IMR-90 (cell line): ENCODE data around the gene TSC22D4. TPM values are rescaled to one million over a fixed set of nuclear protein-coding genes. Genes with fewer than 3 reads are reported as not detected.

Experiments
- ATAC-seq: fragments of 200-7000 bp; cut with Tn5 transposase; 2 replicates; pipeline ENCODE4 v1.9.1; 2020; ENCODE audit warnings: low read depth, mild to moderate bottlenecking, moderate library complexity
- BruUV-seq: library from RNA; stranded (reverse); fragments of 400-500 nt; replicated peaks from 2 replicates; lab custom pipeline; 2021; lab: Mats Ljungman, UMichigan
- CTCF ChIA-PET: fragments of 300-600 bp; formaldehyde crosslinking; extraction: SDS; loops from one replicate; lab custom pipeline; 2021; ENCODE audit warnings: antibody characterized with exemption; lab: Yijun Ruan, JAX
- POLR2A ChIA-PET: fragments of 300-600 bp; sonication (Branson Sonifier 250); formaldehyde crosslinking; loops from one replicate; lab custom pipeline; 2022; ENCODE audit warnings: antibody characterized with exemption; ENCODE audit not compliant: unreplicated experiment; lab: Charles Lee
- DNase-seq: peaks from one replicate; pipeline ENCODE4 v3.0.0; 2013
- H2AFZ ChIP-seq: replicated peaks from 2 replicates; pipeline ENCODE3; 2013; ENCODE audit warnings: low read length, mild to moderate bottlenecking; ENCODE audit not compliant: poor library complexity
- H2AK5ac ChIP-seq: 2 replicates; pipeline ENCODE4 v1.6.1; 2013; ENCODE audit warnings: low read depth, low read length, inconsistent platforms
- H2AK9ac ChIP-seq: replicated peaks from 2 replicates; pipeline ENCODE3; 2013; ENCODE audit warnings: mild to moderate bottlenecking, low read depth, low read length, moderate library complexity; ENCODE audit not compliant: poor library complexity
- H2BK120ac ChIP-seq: 2 replicates; pipeline ENCODE4 v1.6.1; 2013; ENCODE audit warnings: low read depth, low read length, inconsistent platforms
- H2BK15ac ChIP-seq: 3 replicates; pipeline ENCODE4 v1.6.1; 2013; ENCODE audit warnings: low read depth, low read length, inconsistent platforms
- H2BK20ac ChIP-seq: 2 replicates; pipeline ENCODE4 v1.6.1; 2013; ENCODE audit warnings: low read depth, mild to moderate bottlenecking, inconsistent platforms, low read length, moderate library complexity
- H2BK5ac ChIP-seq: 2 replicates; pipeline ENCODE4 v1.6.1; 2013; ENCODE audit warnings: mild to moderate bottlenecking, low read depth, low read length, inconsistent platforms; ENCODE audit not compliant: poor library complexity, severe bottlenecking
- H3K14ac ChIP-seq: replicated peaks from 2 replicates; pipeline ENCODE4 v1.6.1; 2013; ENCODE audit warnings: low read depth, low read length, inconsistent platforms
- H3K18ac ChIP-seq: 2 replicates; pipeline ENCODE4 v1.6.1; 2013; ENCODE audit warnings: low read depth, low read length, control low read depth
- H3K23ac ChIP-seq: 2 replicates; pipeline ENCODE4 v1.6.1; 2013; ENCODE audit warnings: low read depth, low read length, inconsistent platforms
- H3K27ac ChIP-seq: 2 replicates; pipeline ENCODE4 v1.5.1; 2013; ENCODE audit warnings: mild to moderate bottlenecking, control low read depth, low read length; ENCODE audit not compliant: insufficient read depth
- H3K27me3 ChIP-seq: 2 replicates; pipeline ENCODE4 v1.6.1; 2013; ENCODE audit warnings: low read length; ENCODE audit not compliant: control insufficient read depth, insufficient read depth
- H3K36me3 ChIP-seq: 2 replicates; pipeline ENCODE4 v1.6.1; 2013; ENCODE audit warnings: low read length, mixed read lengths; ENCODE audit not compliant: control insufficient read depth, insufficient read depth
- H3K4ac ChIP-seq: 2 replicates; pipeline ENCODE4 v1.6.1; 2013; ENCODE audit warnings: low read depth, low read length, inconsistent platforms
- H3K4me1 ChIP-seq: 2 replicates; pipeline ENCODE4 v1.6.1; 2013; ENCODE audit warnings: low read length, mixed read lengths; ENCODE audit not compliant: control insufficient read depth, insufficient read depth
- H3K4me2 ChIP-seq: 2 replicates; pipeline ENCODE4 v1.6.1; 2013; ENCODE audit warnings: low read depth, mild to moderate bottlenecking, control low read depth, low read length, moderate library complexity
- H3K4me3 ChIP-seq: 2 replicates; pipeline ENCODE4 v1.5.1; 2013; ENCODE audit warnings: low read depth, mild to moderate bottlenecking, control low read depth, low read length, moderate library complexity; ENCODE audit not compliant: insufficient read depth
- H3K56ac ChIP-seq: 2 replicates; pipeline ENCODE4 v1.6.1; 2013; ENCODE audit warnings: low read length, inconsistent platforms; ENCODE audit not compliant: insufficient read depth; ENCODE audit errors: extremely low read depth
- H3K79me1 ChIP-seq, 2 experiments: 2 replicates each; pipeline ENCODE4 v1.6.1; 2013; ENCODE audit warnings: low read length in 2 of 2, inconsistent platforms in 1 of 2, low read depth in 1 of 2
- H3K9ac ChIP-seq: 2 replicates; pipeline ENCODE4 v1.6.1; 2013; ENCODE audit warnings: low read depth, low read length, control low read depth
- H3K9me1 ChIP-seq: 2 replicates; pipeline ENCODE4 v1.6.1; 2013; ENCODE audit warnings: low read length, inconsistent platforms; ENCODE audit not compliant: insufficient read depth
- H3K9me3 ChIP-seq: 2 replicates; pipeline ENCODE4 v1.6.1; 2013; ENCODE audit warnings: low read length; ENCODE audit not compliant: control insufficient read depth, insufficient read depth
- H4K20me1 ChIP-seq: 2 replicates; pipeline ENCODE4 v1.6.1; 2013; ENCODE audit warnings: low read length, inconsistent platforms; ENCODE audit not compliant: insufficient read depth
- H4K5ac ChIP-seq: 2 replicates; pipeline ENCODE4 v1.6.1; 2013; ENCODE audit warnings: mild to moderate bottlenecking, low read depth, low read length, control low read depth
- H4K8ac ChIP-seq, 2 experiments: 2 replicates each; pipeline ENCODE4 v1.6.1; 2013; ENCODE audit warnings: low read depth in 2 of 2, low read length in 2 of 2, control low read depth in 1 of 2, inconsistent platforms in 1 of 2
- H4K91ac ChIP-seq: 2 replicates; pipeline ENCODE4 v1.6.1; 2013; ENCODE audit warnings: low read depth, low read length, inconsistent platforms; ENCODE audit not compliant: insufficient read depth
- BHLHE40 ChIP-seq: fragments of 150-350 bp; IDR thresholded peaks from 2 replicates; pipeline ENCODE4 v1.6.1; 2016; ENCODE audit warnings: mild to moderate bottlenecking, low read depth, low read length
- CEBPB ChIP-seq: IDR thresholded peaks from 2 replicates; pipeline ENCODE4 v1.6.1; 2012; ENCODE audit warnings: low read depth, low read length, improper control_type of control experiment
- CHD1 ChIP-seq: IDR thresholded peaks from 2 replicates; pipeline ENCODE4 v1.6.1; 2012; ENCODE audit warnings: low read depth, low read length, improper control_type of control experiment
- ELK1 ChIP-seq: fragments of 150-350 bp; IDR thresholded peaks from 2 replicates; pipeline ENCODE4 v1.6.1; 2016; ENCODE audit warnings: low read depth, mild to moderate bottlenecking, low read length, moderate library complexity, borderline replicate concordance
- FOS ChIP-seq: fragments of 150-350 bp; IDR thresholded peaks from 2 replicates; pipeline ENCODE4 v1.6.1; 2016; ENCODE audit warnings: low read depth, low read length
- MAFK ChIP-seq: IDR thresholded peaks from 2 replicates; pipeline ENCODE4 v1.6.1; 2012; ENCODE audit warnings: low read depth, low read length, improper control_type of control experiment
- MAZ ChIP-seq: IDR thresholded peaks from 2 replicates; pipeline ENCODE4 v1.6.1; 2012; ENCODE audit warnings: low read depth, mild to moderate bottlenecking, low read length, improper control_type of control experiment, moderate library complexity, borderline replicate concordance
- MXI1 ChIP-seq: IDR thresholded peaks from 2 replicates; pipeline ENCODE4 v1.6.1; 2012; ENCODE audit warnings: low read depth, mild to moderate bottlenecking, low read length, moderate library complexity, borderline replicate concordance
- NFE2L2 ChIP-seq: fragments of 150-350 bp; IDR thresholded peaks from 2 replicates; pipeline ENCODE4 v1.6.1; 2016; ENCODE audit warnings: low read depth, mild to moderate bottlenecking, low read length
- POLR2A ChIP-seq: IDR thresholded peaks from 2 replicates; pipeline ENCODE4 v1.6.1; 2012; ENCODE audit warnings: mild to moderate bottlenecking, low read depth, low read length
- RAD21 ChIP-seq: IDR thresholded peaks from 2 replicates; pipeline ENCODE4 v1.6.1; 2012; ENCODE audit warnings: low read length, improper control_type of control experiment
- RCOR1 ChIP-seq: IDR thresholded peaks from 2 replicates; pipeline ENCODE4 v1.6.1; 2012; ENCODE audit warnings: mild to moderate bottlenecking, low read length, improper control_type of control experiment; ENCODE audit not compliant: insufficient replicate concordance
- RFX5 ChIP-seq: IDR thresholded peaks from 2 replicates; pipeline ENCODE4 v1.8.0; 2012; ENCODE audit warnings: low read depth, mild to moderate bottlenecking, low read length, moderate library complexity
- SMC3 ChIP-seq: fragments of 150-350 bp; IDR thresholded peaks from 2 replicates; pipeline ENCODE4 v1.6.1; 2016; ENCODE audit warnings: low read depth, mild to moderate bottlenecking, antibody characterized with exemption, low read length, moderate library complexity
- USF2 ChIP-seq: fragments of 150-350 bp; IDR thresholded peaks from 2 replicates; pipeline ENCODE4 v1.6.1; 2017; ENCODE audit warnings: mild to moderate bottlenecking, antibody characterized with exemption, low read length, low read depth
- dilution Hi-C: fragments of 300-500 bp; cut with HindIII; formaldehyde crosslinking; loops from one replicate; pipeline ENCODE4 v1.14.3; 2018; ENCODE audit warnings: low sequenced_read_pairs; ENCODE audit not compliant: unreplicated experiment
- in situ Hi-C: fragments of 300-500 bp; cut with MboI; formaldehyde crosslinking; loops from 3 replicates; pipeline ENCODE4 v1.14.3; 2019; ENCODE audit warnings: low sequenced_read_pairs, inconsistent platforms, mixed read lengths
- intact Hi-C: fragments of 100-400 bp; cut with micrococcal nuclease; formaldehyde crosslinking; loops from 2 replicates; pipeline ENCODE4 v1.10.0; 2022
- polyA plus RNA-seq, 3 experiments: library from polyadenylated mRNA; depleted of rRNA; stranded (reverse); fragments of >200 nt; gene quantifications; 2 replicates each; pipeline ENCODE4 v1.2.3, GENCODE V29; 2012; ENCODE audit warnings: low replicate concordance in 1 of 3
- total RNA-seq: library from RNA; depleted of rRNA; stranded (reverse); fragments of >200 nt; gene quantifications from 2 replicates; pipeline ENCODE4 v1.2.3, GENCODE V29; 2012
- TF ChIP-seq, protein P1 (sequence below): conservative IDR thresholded peaks from 2 replicates; pipeline ENCODE4 v1.5.1; 2012; ENCODE audit warnings: mild to moderate bottlenecking, low read depth, low read length, improper control_type of control experiment

Gene TSC22D4
- total and polyA plus RNA-seq, 2 of the 4 experiments (the other 2 are of a cell fraction): 9.3 to 29.9 TPM

- Histone ChIP-seq H3K9me3 (no peaks in the 10 kb centered on the region), H3K9ac (no peak overlapping the region), H3K4ac (no peak overlapping the region), H2AK9ac (no peak overlapping the region), H2BK5ac (no peak overlapping the region), H2BK20ac (no peak overlapping the region), H4K91ac (no peak overlapping the region), H2AK5ac (no peak overlapping the region), H2AFZ (no peak overlapping the region), H3K9me1 (peaks cover 4% of the 10 kb centered on the region; the same call in 1 of the 2 replicates), H4K5ac (no peak overlapping the region), H3K27me3 (no peaks in the 10 kb centered on the region), H3K79me1 (peaks cover 0 to 14% of the 10 kb centered on the region in 2 experiments; a peak in 2 of 4 replicates), H3K36me3 (peaks cover under 1% of the 10 kb centered on the region; the same call in 1 of the 2 replicates), H2BK15ac (no peak overlapping the region), H3K4me3 (no peak overlapping the region), H3K4me2 (no peak overlapping the region), H2BK120ac (no peak overlapping the region), H3K23ac (no peak overlapping the region), H3K18ac (no peak overlapping the region), H4K8ac (no peak overlapping the region), H3K56ac (no peak overlapping the region), H4K20me1 (peaks cover 10% of the 10 kb centered on the region), H3K4me1 (peaks cover 7% of the 10 kb centered on the region; the same call in 1 of the 2 replicates), H3K27ac (no peak overlapping the region), H3K14ac (no peak overlapping the region)
- dilution Hi-C loops (no loop called here), intact Hi-C loops (no loop called here), in situ Hi-C loops (loop anchor here (25.0 kb wide), 1 partner anchor 686 kb away; no protein-coding TSS in a partner anchor)
- POLR2A ChIA-PET: no interaction called here
- DNase-seq (no peak), ATAC-seq (no peak)
- BruUV-seq: no TSS peak
- CTCF ChIA-PET: interaction anchor here (0.7 kb wide), 1 partner anchor 11 kb away, joined by 4 read pairs; no protein-coding TSS in a partner anchor
- TF ChIP-seq FOS (no peak), USF2 (no peak), RFX5 (no peak), RAD21 (no peak), MAFK (no peak), BHLHE40 (no peak), POLR2A (no peak), CEBPB (no peak), NFE2L2 (no peak), ELK1 (no peak), RCOR1 (no peak), MXI1 (no peak), MAZ (no peak), SMC3 (no peak), CHD1 (no peak)
- TF ChIP-seq, protein P1, sequence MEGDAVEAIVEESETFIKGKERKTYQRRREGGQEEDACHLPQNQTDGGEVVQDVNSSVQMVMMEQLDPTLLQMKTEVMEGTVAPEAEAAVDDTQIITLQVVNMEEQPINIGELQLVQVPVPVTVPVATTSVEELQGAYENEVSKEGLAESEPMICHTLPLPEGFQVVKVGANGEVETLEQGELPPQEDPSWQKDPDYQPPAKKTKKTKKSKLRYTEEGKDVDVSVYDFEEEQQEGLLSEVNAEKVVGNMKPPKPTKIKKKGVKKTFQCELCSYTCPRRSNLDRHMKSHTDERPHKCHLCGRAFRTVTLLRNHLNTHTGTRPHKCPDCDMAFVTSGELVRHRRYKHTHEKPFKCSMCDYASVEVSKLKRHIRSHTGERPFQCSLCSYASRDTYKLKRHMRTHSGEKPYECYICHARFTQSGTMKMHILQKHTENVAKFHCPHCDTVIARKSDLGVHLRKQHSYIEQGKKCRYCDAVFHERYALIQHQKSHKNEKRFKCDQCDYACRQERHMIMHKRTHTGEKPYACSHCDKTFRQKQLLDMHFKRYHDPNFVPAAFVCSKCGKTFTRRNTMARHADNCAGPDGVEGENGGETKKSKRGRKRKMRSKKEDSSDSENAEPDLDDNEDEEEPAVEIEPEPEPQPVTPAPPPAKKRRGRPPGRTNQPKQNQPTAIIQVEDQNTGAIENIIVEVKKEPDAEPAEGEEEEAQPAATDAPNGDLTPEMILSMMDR: no peak
Observed at GRCh38 chr7:100426516-100426915, 52.5 kb downstream of the TSC22D4 start.
